ENCODE measurements around the gene P2RX6.

Gene P2RX6

GRCh38 chr22:21016644-21017420 is 1.9 kb downstream of the P2RX6 start:
- peak overlapping the region; percentile 5 for H3K27ac Mint-ChIP-seq (ENCODE audit: low read depth)
- no peak overlapping the region for H3K4me3 Mint-ChIP-seq
- DNase-seq (ENCODE audit: low spot score in 2 of 2): no peak
- no peaks in the 10 kb centered on the region for H3K27me3 Mint-ChIP-seq
- H3K36me3 Mint-ChIP-seq (ENCODE audit: insufficient read depth): no peaks in the 10 kb centered on the region
- ATAC-seq (replicated peaks; ENCODE audit: extremely low read depth, poor library complexity, severe bottlenecking): no peak
- H3K4me1 Mint-ChIP-seq: peaks cover 27% of the 10 kb centered on the region
- H3K9me3 Mint-ChIP-seq: no peaks in the 10 kb centered on the region

- Mint-ChIP-seq H3K27ac (ENCODE audit: low read depth) (no peak overlapping the region), H3K4me1 (peaks cover 27% of the 10 kb centered on the region), H3K9me3 (no peaks in the 10 kb centered on the region), H3K36me3 (ENCODE audit: insufficient read depth) (no peaks in the 10 kb centered on the region), H3K4me3 (no peak overlapping the region), H3K27me3 (no peaks in the 10 kb centered on the region)
- ATAC-seq (replicated peaks; ENCODE audit: extremely low read depth, poor library complexity, severe bottlenecking) (no peak), DNase-seq (ENCODE audit: low spot score in 2 of 2) (no peak)
Observed at GRCh38 chr22:21018314-21018713, 3.3 kb downstream of the P2RX6 start.

- peaks cover 21% of the 10 kb centered on the region for H3K4me1 Mint-ChIP-seq
- no peaks in the 10 kb centered on the region for H3K36me3 Mint-ChIP-seq (ENCODE audit: insufficient read depth)
- ATAC-seq (replicated peaks; ENCODE audit: extremely low read depth, poor library complexity, severe bottlenecking) (no peak), DNase-seq (ENCODE audit: low spot score in 2 of 2) (no peak)
- H3K27ac Mint-ChIP-seq (ENCODE audit: low read depth): no peak overlapping the region
- no peaks in the 10 kb centered on the region for H3K27me3 Mint-ChIP-seq
- H3K4me3 Mint-ChIP-seq: no peak overlapping the region
- no peaks in the 10 kb centered on the region for H3K9me3 Mint-ChIP-seq
Observed at GRCh38 chr22:21020802-21021429, 6.0 kb downstream of the P2RX6 start.

DNA sequence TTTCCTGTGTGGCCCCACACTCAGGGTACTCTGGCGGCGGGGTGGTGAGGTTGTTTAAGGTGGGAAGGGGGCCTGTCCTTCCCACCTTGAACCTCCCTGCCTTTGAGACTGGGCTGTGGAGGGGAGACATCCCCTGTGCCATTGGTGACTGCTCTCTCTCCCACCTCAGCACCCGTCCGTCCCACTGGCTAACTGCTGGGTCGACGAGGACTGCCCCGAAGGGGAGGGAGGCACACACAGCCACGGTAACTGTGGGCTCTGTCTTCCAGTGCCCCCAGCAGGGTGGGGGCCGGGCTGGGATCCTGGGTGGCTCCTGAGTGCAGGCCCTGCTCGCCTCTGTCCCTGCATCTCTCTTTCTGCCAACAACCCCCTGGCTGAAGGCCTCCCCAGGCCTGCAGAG is 7.5 kb downstream of the P2RX6 start:
- no peak overlapping the region for H3K4me3 Mint-ChIP-seq
- no peaks in the 10 kb centered on the region for H3K27me3 Mint-ChIP-seq
- DNase-seq (ENCODE audit: low spot score in 2 of 2) (no peak), ATAC-seq (replicated peaks; ENCODE audit: extremely low read depth, poor library complexity, severe bottlenecking) (no peak)
- peaks cover 14% of the 10 kb centered on the region for H3K4me1 Mint-ChIP-seq
- no peaks in the 10 kb centered on the region for H3K36me3 Mint-ChIP-seq (ENCODE audit: insufficient read depth)
- no peak overlapping the region for H3K27ac Mint-ChIP-seq (ENCODE audit: low read depth)
- no peaks in the 10 kb centered on the region for H3K9me3 Mint-ChIP-seq

- DNase-seq (ENCODE audit: low spot score in 2 of 2) (no peak), ATAC-seq (replicated peaks; ENCODE audit: extremely low read depth, poor library complexity, severe bottlenecking) (no peak)
- Mint-ChIP-seq H3K36me3 (ENCODE audit: insufficient read depth) (no peaks in the 10 kb centered on the region), H3K27me3 (no peaks in the 10 kb centered on the region), H3K4me3 (no peak overlapping the region), H3K27ac (ENCODE audit: low read depth) (no peak overlapping the region), H3K9me3 (no peaks in the 10 kb centered on the region), H3K4me1 (peaks cover 12% of the 10 kb centered on the region)
Observed at GRCh38 chr22:21022955-21023614, 8.1 kb downstream of the P2RX6 start.

- peak; percentile 60 for ATAC-seq (replicated peaks; ENCODE audit: extremely low read depth, poor library complexity, severe bottlenecking)
- no peak overlapping the region for H3K4me3 Mint-ChIP-seq
Observed at GRCh38 chr22:21025266-21025665, 10.3 kb downstream of the P2RX6 start.

GRCh38 chr22:21025763-21026755 is 11.1 kb downstream of the P2RX6 start:
- Mint-ChIP-seq H3K27ac (ENCODE audit: low read depth) (no peak overlapping the region), H3K9me3 (no peaks in the 10 kb centered on the region), H3K4me1 (peaks cover 16% of the 10 kb centered on the region), H3K4me3 (no peak overlapping the region), H3K36me3 (ENCODE audit: insufficient read depth) (no peaks in the 10 kb centered on the region), H3K27me3 (peaks cover 22% of the 10 kb centered on the region)
- no peak for DNase-seq (ENCODE audit: low spot score in 2 of 2)
- ATAC-seq (replicated peaks; ENCODE audit: extremely low read depth, poor library complexity, severe bottlenecking): no peak

More at GRCh38 chr22:21025266-21025665, 10.3 kb downstream of the P2RX6 start:
- H3K27ac Mint-ChIP-seq (ENCODE audit: low read depth): no peak overlapping the region
- peaks cover 12% of the 10 kb centered on the region for H3K4me1 Mint-ChIP-seq
- DNase-seq (ENCODE audit: low spot score in 2 of 2): no peak
- H3K27me3 Mint-ChIP-seq: peaks cover 14% of the 10 kb centered on the region
- no peaks in the 10 kb centered on the region for H3K9me3 Mint-ChIP-seq
- no peaks in the 10 kb centered on the region for H3K36me3 Mint-ChIP-seq (ENCODE audit: insufficient read depth)

- Mint-ChIP-seq H3K4me3 (no peak overlapping the region), H3K27ac (ENCODE audit: low read depth) (no peak overlapping the region), H3K36me3 (ENCODE audit: insufficient read depth) (no peaks in the 10 kb centered on the region), H3K9me3 (no peaks in the 10 kb centered on the region), H3K4me1 (peaks cover 20% of the 10 kb centered on the region), H3K27me3 (peaks cover 28% of the 10 kb centered on the region)
- ATAC-seq (replicated peaks; ENCODE audit: extremely low read depth, poor library complexity, severe bottlenecking): no peak
- DNase-seq (ENCODE audit: low spot score in 2 of 2): no peak
Observed at GRCh38 chr22:21026783-21027692, 12.1 kb downstream of the P2RX6 start.

DNA sequence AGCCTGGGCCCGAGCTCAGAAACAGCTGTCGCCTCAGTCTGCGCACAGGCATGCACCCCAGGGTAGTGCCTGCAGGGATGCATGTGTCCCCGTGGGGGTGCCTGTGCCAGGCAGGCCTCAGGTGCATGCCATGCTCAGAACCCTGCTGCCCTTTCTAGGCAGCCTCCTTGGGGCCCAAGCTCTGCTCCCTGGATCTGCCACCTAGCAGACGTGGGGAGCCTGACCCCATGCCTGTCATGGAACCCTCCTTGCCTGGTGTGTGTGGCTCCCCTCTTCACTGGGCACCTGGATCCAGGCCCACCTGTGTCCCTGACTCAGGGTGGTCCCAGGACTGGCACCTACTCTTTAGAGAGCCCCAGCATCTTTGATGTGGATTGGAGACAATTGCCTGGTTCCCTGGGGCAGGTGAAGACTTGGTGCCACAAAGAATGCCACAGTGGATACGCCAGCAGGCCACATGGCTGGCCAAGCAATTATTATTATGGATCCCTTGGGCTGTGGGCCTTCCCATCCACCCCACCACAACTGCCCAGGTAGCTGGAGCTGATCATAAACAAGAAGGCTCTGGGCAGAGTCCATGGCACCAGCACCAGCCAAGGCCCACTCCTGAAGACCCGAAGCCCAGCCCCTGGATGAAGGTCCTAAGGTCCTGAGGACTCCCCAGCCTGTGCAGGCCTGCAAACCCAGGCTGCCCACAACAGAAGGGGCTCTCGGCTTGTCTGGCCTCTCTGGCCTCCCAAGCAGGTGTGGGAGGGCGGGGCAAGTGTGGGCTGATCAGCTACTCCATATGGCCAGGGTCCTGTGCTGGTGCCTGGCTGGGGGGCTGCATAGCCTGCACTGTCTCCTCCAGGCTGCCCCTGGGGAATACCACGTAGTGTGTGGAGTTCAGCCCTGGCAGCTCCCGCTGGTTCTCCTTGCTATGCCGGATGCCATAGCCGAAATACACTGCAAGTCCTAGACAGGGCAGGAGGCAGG is 13.6 kb downstream of the P2RX6 start:
- Mint-ChIP-seq H3K4me3 (no peak overlapping the region), H3K27me3 (peaks cover 30% of the 10 kb centered on the region), H3K4me1 (peaks cover 20% of the 10 kb centered on the region), H3K9me3 (no peaks in the 10 kb centered on the region), H3K27ac (ENCODE audit: low read depth) (no peak overlapping the region), H3K36me3 (ENCODE audit: insufficient read depth) (peaks cover 2% of the 10 kb centered on the region)
- DNase-seq (ENCODE audit: low spot score in 2 of 2) (no peak), ATAC-seq (replicated peaks; ENCODE audit: extremely low read depth, poor library complexity, severe bottlenecking) (no peak)

- no peak for DNase-seq (ENCODE audit: low spot score in 2 of 2)
- peaks cover 40% of the 10 kb centered on the region for H3K27me3 Mint-ChIP-seq
- no peak overlapping the region for H3K4me3 Mint-ChIP-seq
- peaks cover 20% of the 10 kb centered on the region for H3K4me1 Mint-ChIP-seq
- ATAC-seq (replicated peaks; ENCODE audit: extremely low read depth, poor library complexity, severe bottlenecking): no peak
- H3K9me3 Mint-ChIP-seq: no peaks in the 10 kb centered on the region
- peaks cover 2% of the 10 kb centered on the region for H3K36me3 Mint-ChIP-seq (ENCODE audit: insufficient read depth)
- no peak overlapping the region for H3K27ac Mint-ChIP-seq (ENCODE audit: low read depth)
Observed at GRCh38 chr22:21029486-21030025, 14.6 kb downstream of the P2RX6 start.
